GM19239 (cell line): ENCODE results near the gene FSIP1.

Experiments
- DNase-seq: peaks from one replicate; pipeline ENCODE4 v3.0.0; 2011; ENCODE audit warnings: low spot score; ENCODE audit not compliant: insufficient read length
- FAIRE-seq: peaks from 2 replicates; lab custom pipeline; 2011; peaks lifted over from hg19 to GRCh38; lab: Jason Lieb, UNC

Gene FSIP1

GRCh38 chr15:39661776-39662175, 120.9 kb downstream of the FSIP1 start:
- DNase-seq, result no peak

GRCh38 chr15:39658740-39659139, 123.9 kb downstream of the FSIP1 start:
- DNase-seq, result no peak
- peak; percentile 51 for FAIRE-seq

More at GRCh38 chr15:39661776-39662175, 120.9 kb downstream of the FSIP1 start:
- no peak for FAIRE-seq

DNA sequence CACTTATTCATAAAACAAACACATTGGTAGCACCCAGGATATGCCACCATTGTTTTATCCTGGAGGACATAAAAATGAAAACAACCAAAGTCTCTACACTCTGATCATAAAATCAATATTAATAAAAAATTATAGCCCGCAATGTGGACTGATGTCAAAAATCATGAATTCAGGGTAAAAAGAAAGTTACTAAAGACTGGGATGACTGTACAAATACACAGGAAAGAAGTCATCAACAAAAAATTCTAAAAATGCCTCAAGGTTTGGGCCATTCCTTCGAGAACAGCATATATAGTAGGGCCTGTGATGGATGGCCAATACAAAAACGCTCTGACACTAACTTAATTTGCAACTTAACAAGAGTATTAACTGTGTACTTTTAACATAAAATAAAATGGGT, 125.0 kb downstream of the FSIP1 start:
- DNase-seq, result no peak
- no peak for FAIRE-seq

GRCh38 chr15:39657181-39657580, 125.5 kb downstream of the FSIP1 start:
- FAIRE-seq (no peak), DNase-seq (no peak)

DNA sequence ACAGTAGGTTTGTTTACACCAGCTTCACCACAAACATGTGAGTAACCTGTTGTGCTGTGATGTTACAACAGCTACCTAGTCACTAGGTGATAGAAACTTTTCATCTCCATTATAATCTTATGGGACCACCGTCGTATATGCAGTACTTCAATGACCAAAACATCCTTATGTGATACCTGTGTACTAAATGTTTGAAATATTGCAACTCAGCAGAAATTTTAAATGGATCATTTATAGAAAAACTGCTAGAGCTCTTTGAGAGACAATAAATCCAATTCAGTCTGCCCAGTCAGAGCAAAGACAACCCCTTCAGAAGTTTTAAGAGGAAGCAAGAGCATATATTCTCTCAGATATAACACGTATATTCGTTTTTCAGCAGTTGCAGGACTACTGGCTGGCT, 128.3 kb downstream of the FSIP1 start:
- DNase-seq (no peak), FAIRE-seq (no peak)

DNA sequence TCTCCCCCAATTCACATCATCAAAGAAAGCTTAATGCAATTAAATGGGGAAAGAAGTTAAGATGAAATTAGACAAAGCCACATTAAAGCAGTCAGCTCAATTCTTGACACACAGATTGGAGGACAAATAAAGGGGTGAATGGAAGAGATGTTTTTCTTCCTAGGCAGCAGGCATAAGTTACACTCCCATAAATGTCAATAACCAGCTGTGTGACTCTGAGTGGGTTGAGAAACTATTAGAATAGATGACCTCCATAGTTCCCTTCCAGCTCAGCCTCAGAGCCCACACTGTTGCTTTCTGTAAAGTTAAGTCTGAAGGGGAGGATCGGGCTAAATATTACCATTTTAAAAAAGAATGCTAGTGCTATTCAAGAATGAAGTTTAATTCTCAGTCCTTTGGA, 130.8 kb downstream of the FSIP1 start:
- FAIRE-seq (no peak), DNase-seq (no peak)

DNA sequence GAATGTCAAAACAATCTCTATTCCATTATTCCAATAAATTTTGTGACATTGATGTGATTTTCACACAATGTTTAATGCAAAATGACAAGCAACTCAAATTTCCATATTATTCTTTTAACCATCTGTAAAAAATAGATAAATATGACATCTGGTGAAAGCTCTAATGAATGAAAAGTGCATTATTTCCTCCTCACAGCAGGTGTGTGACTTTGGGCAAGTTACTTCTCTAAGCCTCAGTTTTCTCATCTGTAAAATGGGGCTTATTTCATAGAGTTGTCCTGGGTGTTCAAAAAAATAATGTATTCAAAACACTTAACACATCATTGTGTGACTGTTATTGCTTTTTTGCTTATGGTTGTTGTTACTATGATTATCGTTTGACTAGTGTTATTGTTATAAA, 131.3 kb downstream of the FSIP1 start:
- FAIRE-seq, result no peak

DNA sequence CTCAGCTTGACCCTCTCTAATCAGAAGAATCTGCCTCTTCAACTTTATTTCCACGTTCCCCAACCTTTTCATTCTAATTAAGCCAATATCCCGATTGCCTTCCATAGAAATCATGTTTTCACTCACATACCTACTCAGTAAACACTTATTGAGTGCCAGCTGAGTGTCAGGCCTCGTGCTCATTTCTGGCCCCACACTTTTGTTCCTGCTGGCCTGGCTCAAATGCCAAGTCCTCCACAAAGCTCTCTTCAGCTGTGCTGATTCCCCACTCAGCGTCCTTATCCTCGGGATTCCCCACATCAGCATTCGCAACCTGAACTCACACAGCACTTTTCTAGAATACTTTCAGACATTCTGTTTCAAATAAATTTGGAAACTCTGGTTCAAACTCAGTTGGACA, 132.9 kb downstream of the FSIP1 start:
- no peak for DNase-seq
- no peak for FAIRE-seq

More for the DNA sequence above, 131.3 kb downstream of the FSIP1 start:
- DNase-seq, result no peak

DNA sequence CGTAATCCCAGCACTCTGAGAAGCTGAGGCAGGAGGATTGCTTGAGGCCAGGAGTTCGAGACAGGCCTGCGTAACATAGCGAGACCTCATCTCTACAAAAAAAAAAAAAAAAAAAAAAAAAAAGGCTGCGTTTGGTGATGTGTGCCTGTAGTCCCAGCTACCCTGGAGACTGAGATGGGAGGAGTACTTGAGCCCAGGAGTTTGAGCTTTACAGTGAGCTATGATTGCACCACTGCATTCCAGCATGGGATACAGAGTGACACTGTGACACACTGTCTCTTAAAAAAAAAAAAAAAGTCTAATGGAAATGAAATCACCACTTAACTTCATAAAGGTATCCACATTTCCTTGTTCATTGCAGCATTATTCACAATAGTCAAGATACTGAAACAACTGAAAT, 136.2 kb downstream of the FSIP1 start:
- FAIRE-seq, result no peak
- DNase-seq, result no peak

- DNase-seq, result no peak
- no peak for FAIRE-seq
Observed at GRCh38 chr15:39645976-39646257, 136.7 kb downstream of the FSIP1 start.

GRCh38 chr15:39645138-39645975, 137.3 kb downstream of the FSIP1 start:
- no peak for DNase-seq
- FAIRE-seq, result no peak

- DNase-seq, result no peak
- FAIRE-seq, result no peak
Observed at GRCh38 chr15:39644136-39644535, 138.5 kb downstream of the FSIP1 start.

GRCh38 chr15:39643727-39644126, 138.9 kb downstream of the FSIP1 start:
- no peak for FAIRE-seq

DNA sequence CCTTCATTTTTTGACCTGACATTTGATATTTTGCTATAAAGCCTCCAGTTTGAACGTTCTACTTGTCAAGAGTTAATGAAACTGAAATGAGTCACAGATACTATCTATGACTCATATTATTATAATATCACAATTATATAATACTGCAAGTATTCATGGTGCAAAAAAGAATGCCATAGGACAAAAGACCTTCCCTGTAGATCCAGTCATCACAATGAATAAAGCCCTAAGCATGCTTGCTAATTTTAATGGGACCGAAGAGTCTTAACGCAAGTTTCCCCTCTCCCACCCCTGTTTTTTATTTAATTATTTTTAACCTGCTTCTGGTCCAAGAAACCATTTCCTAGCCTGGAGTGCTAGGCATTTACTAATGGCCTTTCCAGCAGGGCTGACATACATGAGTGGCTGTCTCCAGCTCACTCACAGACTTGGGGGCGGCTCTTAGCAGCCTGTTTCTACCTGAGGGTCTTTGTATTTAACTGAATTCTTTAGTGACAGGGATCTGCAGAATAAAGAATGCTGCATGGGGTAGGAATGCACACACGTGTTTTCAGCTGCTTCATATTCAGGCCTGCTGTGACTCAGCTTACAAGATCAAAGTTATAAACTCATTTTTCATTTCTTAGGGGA, 140.5 kb downstream of the FSIP1 start:
- DNase-seq, result no peak
- FAIRE-seq, result no peak

More at GRCh38 chr15:39643727-39644126, 138.9 kb downstream of the FSIP1 start:
- no peak for DNase-seq

DNA sequence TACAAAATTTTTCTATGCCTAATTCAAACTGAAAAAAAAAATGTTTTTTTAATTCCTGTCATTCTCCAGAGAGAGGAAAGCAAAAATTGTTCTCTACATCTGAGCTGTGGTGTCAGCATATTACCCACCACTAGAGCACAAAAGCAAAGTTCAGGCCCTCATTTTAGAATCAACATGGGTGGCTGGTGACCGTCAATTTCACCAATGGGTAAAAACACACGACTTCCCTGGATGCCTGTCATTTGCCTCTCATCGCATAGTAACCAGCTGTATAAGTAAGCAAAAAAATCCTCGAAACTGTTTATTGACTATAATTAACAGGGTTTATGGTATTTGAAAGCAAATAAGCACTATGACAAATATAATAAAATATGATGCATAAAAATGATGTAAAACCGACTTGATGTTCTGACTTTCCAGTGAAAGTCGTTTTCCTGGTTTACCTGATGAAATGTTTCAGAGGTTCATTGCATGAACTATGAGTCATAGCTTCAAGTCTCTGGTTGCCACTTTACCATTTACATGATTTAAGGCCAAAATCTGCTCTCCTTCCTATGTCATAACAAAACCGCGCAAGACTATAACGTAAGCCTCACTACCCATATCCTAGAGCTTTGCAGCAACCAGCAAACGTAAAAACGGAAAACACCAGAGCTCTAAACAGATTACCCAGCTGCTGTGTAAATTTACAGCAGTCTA, 141.3 kb downstream of the FSIP1 start:
- no peak for DNase-seq
- no peak for FAIRE-seq

DNA sequence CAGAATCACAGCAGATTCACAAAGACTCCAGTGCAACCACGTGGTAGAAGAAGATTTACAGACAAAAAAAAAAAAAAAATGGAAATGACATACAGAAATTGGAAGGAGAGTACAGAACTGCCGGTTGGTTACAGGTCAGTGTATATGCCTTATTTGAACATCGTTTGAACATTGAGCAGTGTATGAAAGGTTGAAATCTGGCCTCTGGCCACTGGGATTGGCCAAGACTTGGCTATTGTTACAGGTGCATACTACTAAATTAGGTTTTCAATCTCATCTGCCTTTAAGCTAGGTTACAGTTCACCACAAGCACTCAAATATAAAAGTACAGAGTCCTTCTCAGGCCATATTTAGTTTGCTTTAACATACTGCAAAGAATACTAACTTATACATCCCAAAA, 142.0 kb downstream of the FSIP1 start:
- FAIRE-seq (no peak), DNase-seq (no peak)

DNA sequence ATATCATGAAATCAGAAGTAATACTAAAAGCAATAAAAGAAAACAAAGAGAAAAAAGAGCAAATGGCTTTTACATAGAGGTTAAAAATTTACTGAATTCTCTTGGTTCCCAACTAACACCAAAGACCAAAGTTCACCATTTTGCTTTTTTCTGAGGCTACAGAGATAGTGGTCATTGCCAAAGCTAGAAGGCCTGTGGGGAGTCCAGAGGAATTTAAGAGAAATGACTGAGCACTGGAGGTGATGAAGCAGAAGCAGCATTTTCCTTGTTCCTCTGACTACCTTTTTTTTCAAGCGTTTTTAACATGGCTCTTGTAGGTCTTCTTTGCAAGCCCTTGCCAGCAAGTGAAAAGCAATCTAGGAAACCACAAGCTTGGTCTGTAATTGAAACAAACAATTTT, 143.6 kb downstream of the FSIP1 start:
- FAIRE-seq (no peak), DNase-seq (no peak)

DNA sequence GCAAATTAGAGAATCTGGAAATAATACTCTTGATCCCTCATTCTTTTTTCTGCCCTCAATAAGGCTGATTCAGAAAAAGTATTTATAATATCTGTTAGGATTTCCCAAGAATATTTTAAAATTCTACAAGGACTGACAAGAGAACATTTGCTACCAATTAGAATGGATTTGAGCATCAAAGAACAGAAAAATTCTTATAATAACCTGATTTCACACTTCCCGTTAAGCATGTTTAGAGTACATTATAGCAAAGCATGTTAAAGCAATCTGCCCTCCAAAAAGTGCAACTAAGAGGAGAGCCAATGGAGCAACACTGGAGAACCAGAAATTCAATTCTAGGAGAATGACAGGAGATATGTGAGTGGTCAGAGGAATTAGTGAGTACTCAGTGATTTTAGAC, 144.6 kb downstream of the FSIP1 start:
- DNase-seq (no peak), FAIRE-seq (no peak)

DNA sequence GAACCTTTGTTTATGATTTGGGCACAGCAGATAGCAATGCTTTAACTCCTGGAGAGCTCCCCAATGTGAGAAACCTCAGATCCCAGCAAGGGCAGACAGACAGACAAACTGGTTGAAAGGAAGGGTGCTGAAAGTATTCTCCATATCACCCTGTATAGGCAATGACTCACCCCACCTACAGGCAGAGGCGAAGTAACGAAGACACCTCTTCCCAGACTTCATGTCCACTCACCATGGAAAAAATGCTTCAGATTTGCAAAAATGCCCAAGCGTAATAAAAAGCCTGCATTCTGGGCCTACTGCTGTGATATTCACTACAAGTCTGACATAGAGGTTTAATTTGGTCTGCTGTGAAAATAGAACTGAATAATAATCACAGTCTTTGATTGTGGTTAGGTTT, 151.3 kb downstream of the FSIP1 start:
- DNase-seq (no peak), FAIRE-seq (no peak)

DNA sequence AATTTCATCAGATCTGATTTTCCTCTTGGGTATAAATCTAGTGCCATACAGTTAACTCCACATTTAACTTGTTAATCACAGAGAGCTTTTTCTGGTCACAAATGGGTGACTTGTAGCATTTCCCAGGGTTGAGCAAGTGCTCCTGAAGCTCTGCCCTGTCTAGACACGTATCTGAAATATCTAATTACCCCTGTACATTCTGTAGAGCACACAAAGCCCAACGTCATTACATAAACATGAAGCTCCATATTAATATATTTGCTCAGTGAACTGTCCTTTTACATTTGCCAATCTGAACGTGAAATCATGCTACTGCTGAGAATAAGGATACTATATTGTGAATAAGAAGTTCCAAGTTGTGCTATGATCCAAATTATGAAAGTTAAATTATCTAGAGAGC, 152.7 kb downstream of the FSIP1 start:
- no peak for DNase-seq
- FAIRE-seq, result no peak

DNA sequence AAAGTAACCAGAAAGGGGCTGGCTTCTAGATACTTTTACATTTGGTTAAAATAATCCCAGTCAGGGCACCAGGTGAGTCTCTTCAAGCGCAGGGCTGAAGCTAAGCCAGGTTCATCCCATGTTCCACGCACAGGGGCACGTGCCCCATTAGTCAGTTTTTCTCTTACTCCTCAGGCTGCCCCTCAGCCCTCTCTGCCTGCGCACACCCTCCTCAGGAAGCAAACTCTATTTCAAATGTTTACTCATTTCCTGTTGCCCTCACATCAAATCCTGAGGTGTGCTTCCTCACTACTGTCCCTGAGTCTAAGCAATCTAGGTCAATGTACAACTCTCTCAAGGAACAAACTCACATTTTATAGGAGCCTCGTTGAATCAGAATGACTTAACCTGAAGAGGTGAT, 153.3 kb downstream of the FSIP1 start:
- FAIRE-seq (no peak), DNase-seq (no peak)
